Adipocyte (in vitro differentiated cells): Measurements from ENCODE around the gene CARD6.
"Not testable (repeated sequence)": the region's sequence is repeated elsewhere in the genome, so short reads cannot be mapped to it uniquely, and the experiment has no call there.

Experiments
- DNase-seq: peaks from one replicate; pipeline ENCODE4 v3.0.0-alpha.2; 2015; ENCODE audit warnings: low read depth
- H3K27me3 ChIP-seq: replicated peaks from 2 replicates; pipeline ENCODE4 v1.7.0; 2013; ENCODE audit warnings: mild to moderate bottlenecking, low read length, moderate library complexity; ENCODE audit not compliant: control insufficient read depth, insufficient read depth
- H3K36me3 ChIP-seq: 2 replicates; pipeline ENCODE4 v1.7.0; 2013; ENCODE audit warnings: low read length, mild to moderate bottlenecking, moderate library complexity; ENCODE audit not compliant: control insufficient read depth, insufficient read depth, severe bottlenecking
- H3K4me1 ChIP-seq: 2 replicates; pipeline ENCODE4 v1.7.0; 2013; ENCODE audit warnings: mild to moderate bottlenecking, low read length, moderate library complexity; ENCODE audit not compliant: control insufficient read depth, insufficient read depth
- H3K4me3 ChIP-seq: 2 replicates; pipeline ENCODE4 v1.7.0; 2013; ENCODE audit warnings: mild to moderate bottlenecking, low read length, moderate library complexity
- H3K9ac ChIP-seq: 2 replicates; pipeline ENCODE4 v1.7.0; 2013; ENCODE audit warnings: mild to moderate bottlenecking, low read length, moderate library complexity
- H3K9me3 ChIP-seq: 2 replicates; pipeline ENCODE4 v1.7.0; 2013; ENCODE audit warnings: mild to moderate bottlenecking, low read length, moderate library complexity; ENCODE audit not compliant: control insufficient read depth

CARD6 gene, protein sequence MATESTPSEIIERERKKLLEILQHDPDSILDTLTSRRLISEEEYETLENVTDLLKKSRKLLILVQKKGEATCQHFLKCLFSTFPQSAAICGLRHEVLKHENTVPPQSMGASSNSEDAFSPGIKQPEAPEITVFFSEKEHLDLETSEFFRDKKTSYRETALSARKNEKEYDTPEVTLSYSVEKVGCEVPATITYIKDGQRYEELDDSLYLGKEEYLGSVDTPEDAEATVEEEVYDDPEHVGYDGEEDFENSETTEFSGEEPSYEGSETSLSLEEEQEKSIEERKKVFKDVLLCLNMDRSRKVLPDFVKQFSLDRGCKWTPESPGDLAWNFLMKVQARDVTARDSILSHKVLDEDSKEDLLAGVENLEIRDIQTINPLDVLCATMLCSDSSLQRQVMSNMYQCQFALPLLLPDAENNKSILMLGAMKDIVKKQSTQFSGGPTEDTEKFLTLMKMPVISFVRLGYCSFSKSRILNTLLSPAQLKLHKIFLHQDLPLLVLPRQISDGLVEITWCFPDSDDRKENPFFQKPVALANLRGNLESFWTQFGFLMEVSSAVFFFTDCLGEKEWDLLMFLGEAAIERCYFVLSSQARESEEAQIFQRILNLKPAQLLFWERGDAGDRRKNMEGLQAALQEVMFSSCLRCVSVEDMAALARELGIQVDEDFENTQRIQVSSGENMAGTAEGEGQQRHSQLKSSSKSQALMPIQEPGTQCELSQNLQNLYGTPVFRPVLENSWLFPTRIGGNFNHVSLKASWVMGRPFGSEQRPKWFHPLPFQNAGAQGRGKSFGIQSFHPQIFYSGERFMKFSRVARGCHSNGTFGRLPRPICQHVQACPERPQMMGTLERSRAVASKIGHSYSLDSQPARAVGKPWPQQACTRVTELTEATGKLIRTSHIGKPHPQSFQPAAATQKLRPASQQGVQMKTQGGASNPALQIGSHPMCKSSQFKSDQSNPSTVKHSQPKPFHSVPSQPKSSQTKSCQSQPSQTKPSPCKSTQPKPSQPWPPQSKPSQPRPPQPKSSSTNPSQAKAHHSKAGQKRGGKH

DNA sequence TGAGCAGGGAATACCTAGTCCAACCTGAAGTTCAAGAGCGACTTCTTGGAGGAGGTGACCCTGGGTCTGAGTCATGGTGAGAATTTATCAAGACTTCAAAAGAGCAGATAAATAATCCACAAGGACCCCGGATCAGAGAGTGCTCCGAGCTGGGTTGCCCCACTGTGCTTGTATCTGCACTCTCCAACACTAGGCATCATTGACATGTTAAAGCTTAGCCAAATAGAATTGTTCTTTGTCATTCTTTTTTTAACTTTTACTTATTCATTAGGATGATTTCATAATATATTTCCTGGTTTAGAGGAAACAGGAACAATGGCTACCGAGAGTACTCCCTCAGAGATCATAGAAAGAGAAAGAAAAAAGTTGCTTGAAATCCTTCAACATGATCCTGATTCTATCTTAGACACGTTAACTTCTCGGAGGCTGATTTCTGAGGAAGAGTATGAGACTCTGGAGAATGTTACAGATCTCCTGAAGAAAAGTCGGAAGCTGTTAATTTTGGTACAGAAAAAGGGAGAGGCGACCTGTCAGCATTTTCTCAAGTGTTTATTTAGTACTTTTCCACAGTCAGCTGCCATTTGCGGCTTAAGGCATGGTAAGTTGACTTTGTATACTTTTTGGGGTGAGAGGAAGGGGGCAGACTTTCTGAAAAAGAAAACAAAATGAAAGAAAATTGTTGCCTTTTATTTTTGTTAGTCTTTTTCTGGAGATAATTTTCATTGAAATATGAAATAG is at the start of gene CARD6:
Gene CARD6, plus strand, starts transcription at position 300 of the 738 bp plus-strand sequence. Its CDS starts 16 bp downstream, at position 316.
- H3K27me3 ChIP-seq: no peaks in the 10 kb centered on the region
- DNase-seq: peak; percentile 45
- H3K36me3 ChIP-seq: peaks cover 23% of the 10 kb centered on the region
- peak within 1 kb of the TSS; percentile 94 for H3K9ac ChIP-seq
- H3K4me1 ChIP-seq: peaks cover 28% of the 10 kb centered on the region
- peak within 1 kb of the TSS; percentile 87 for H3K4me3 ChIP-seq
- H3K9me3 ChIP-seq: no peaks in the 10 kb centered on the region

DNA sequence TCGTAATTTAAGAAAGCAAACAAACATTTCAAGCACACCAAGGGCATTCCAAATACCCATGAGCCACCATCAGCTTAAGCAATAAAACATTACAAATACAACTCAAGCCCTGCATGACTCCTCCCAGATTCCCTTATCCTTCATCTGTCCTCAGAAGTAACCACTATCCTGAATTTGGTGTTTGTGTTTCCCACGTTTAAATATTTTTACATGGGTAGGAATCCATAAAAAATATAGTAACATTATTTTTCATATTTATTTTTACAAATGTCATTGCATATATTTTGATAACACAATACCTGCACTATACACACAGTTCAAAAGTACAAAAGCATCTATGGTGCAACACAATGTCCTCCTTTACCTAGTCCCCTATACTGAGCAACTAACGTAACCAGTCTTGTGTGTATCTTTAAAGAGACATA is 49.4 kb upstream of the CARD6 start:
- Histone ChIP-seq H3K27me3 (no peaks in the 10 kb centered on the region), H3K36me3 (peaks cover 8% of the 10 kb centered on the region), H3K4me3 (peak overlapping the region; percentile 61)

DNA sequence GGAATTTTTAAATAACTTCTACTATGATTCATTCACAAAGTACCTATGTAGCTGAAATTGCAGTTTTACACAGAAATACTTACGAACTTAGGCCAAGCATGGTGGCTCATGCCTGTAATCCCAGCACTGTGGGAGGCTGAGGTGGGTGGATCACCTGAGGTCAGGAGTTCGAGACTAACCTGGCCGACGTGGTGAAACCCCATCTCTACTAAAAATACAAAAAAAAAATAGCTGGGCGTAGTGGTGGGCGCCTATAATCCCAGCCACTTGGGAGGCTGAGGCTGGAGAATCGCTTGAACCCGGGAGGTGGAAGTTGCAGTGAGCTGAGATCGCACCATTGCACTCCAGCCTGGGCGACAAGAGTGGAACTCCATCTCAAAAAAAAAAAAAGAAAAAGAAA is 48.5 kb upstream of the CARD6 start:
- H3K9ac ChIP-seq, DNase-seq, H3K4me3 ChIP-seq, H3K27me3 ChIP-seq, H3K36me3 ChIP-seq, H3K9me3 ChIP-seq: not testable (repeated sequence)
- H3K4me1 ChIP-seq: peaks cover 44% of the 10 kb centered on the region

More for the DNA sequence above, 49.4 kb upstream of the CARD6 start:
- peaks cover 44% of the 10 kb centered on the region for H3K4me1 ChIP-seq
- H3K9ac ChIP-seq: peak overlapping the region; percentile 53
- H3K9me3 ChIP-seq: no peaks in the 10 kb centered on the region
- DNase-seq: peak; percentile 40

DNA sequence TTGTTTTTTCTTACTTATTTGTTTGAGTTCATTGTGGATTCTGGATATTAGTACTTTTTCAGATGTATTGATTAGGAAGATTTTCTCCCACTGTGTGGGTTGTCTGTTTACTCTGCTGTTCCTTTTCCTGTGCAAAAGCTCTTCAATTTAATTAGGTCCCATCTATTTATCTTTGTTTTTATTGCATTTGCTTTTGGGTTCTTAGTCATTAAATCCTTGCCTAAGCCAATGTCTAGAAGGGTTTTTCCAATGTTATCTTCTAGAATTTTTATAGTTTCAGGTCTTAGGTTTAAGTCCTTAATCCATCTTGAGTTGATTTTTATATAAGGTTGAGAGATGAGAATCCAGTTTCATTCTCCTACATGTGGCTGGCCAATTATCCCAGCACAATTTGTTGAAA is 46.8 kb upstream of the CARD6 start:
- H3K4me1 ChIP-seq: peaks cover 45% of the 10 kb centered on the region
- H3K9me3 ChIP-seq, H3K9ac ChIP-seq, H3K4me3 ChIP-seq, DNase-seq, H3K36me3 ChIP-seq, H3K27me3 ChIP-seq: not testable (repeated sequence)

DNA sequence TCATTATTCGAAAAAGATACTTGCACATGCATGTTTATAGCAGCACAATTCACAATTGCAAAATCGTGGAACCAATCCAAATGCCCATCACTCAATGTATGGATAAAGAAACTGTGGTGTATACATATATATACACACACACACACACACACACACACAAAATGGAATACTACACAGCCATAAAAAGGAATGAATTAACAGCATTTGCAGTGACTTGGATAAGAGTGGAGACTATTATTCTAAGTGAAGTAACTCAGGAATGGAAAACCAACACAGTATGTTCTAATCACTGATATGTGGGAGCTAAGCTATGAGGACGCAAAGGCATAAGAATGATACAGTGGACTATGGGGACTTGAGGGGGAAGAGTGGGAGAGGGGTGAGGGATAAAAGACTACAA is 46.3 kb upstream of the CARD6 start:
- H3K9ac ChIP-seq, DNase-seq, H3K9me3 ChIP-seq, H3K27me3 ChIP-seq, H3K36me3 ChIP-seq, H3K4me3 ChIP-seq: not testable (repeated sequence)
- H3K4me1 ChIP-seq: peaks cover 45% of the 10 kb centered on the region

DNA sequence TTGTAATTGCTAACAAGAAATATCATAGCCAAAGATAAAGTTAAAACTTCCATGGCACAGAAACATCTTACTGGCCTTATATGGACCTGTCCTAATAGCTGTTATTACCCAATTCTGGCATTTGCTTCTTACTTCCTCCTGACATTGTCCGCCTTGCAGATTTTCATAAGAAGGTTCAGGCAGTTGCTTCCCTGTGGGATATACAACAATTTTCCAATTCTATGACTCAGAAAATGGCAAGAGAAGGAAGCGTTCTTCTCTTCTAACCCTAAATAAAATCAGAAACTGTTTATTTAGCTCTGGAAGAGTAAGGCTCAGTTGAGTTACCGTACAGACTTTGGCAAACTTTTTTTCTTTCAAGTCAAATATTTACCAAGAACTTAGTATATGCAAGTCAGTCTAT is 44.7 kb upstream of the CARD6 start:
- H3K4me3 ChIP-seq: peak overlapping the region; percentile 92
- no peaks in the 10 kb centered on the region for H3K9me3 ChIP-seq
- peak; percentile 71 for DNase-seq
- H3K4me1 ChIP-seq: peaks cover 31% of the 10 kb centered on the region
- no peaks in the 10 kb centered on the region for H3K36me3 ChIP-seq
- peak overlapping the region; percentile 92 for H3K9ac ChIP-seq
- H3K27me3 ChIP-seq: no peaks in the 10 kb centered on the region

DNA sequence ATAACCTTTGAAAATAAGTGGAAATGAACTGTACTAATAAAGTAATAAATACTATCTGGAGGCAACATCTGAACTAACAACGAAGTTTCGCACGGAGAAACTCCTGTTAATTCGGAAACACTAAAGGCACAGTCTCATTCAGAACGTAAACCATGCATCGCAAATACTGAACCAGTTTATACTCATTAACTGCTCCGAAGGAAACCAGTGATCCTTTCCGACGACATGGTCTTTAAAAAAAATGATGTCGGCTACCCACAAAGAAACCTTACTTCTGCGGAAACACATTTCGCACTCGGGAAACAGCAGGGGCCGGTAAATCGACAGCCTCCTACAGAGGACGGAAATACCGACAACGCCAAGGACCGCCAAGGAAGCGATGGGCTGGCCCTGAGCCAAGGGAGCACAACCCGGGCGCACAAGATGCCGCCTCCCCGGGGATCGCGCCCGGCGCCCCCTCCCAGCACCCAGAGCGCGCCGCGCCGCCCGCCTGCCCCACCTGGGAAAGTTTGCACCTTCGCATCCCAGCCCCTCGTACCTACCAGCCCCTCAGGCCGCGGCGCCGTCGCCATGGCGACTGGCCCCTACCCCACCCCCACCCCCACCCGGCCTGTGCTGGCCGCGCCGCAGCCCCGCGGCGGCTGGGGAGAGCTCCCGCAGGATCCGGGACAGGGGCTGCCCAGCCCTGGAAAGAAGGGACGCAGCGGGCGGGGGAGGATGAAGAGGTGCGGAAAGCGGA is 43.7 kb upstream of the CARD6 start:
- no peaks in the 10 kb centered on the region for H3K36me3 ChIP-seq
- H3K9me3 ChIP-seq: no peaks in the 10 kb centered on the region
- H3K9ac ChIP-seq: peak overlapping the region; percentile 92
- peaks cover 21% of the 10 kb centered on the region for H3K4me1 ChIP-seq
- no peaks in the 10 kb centered on the region for H3K27me3 ChIP-seq
- peak; percentile 79 for DNase-seq
- peak overlapping the region; percentile 92 for H3K4me3 ChIP-seq

DNA sequence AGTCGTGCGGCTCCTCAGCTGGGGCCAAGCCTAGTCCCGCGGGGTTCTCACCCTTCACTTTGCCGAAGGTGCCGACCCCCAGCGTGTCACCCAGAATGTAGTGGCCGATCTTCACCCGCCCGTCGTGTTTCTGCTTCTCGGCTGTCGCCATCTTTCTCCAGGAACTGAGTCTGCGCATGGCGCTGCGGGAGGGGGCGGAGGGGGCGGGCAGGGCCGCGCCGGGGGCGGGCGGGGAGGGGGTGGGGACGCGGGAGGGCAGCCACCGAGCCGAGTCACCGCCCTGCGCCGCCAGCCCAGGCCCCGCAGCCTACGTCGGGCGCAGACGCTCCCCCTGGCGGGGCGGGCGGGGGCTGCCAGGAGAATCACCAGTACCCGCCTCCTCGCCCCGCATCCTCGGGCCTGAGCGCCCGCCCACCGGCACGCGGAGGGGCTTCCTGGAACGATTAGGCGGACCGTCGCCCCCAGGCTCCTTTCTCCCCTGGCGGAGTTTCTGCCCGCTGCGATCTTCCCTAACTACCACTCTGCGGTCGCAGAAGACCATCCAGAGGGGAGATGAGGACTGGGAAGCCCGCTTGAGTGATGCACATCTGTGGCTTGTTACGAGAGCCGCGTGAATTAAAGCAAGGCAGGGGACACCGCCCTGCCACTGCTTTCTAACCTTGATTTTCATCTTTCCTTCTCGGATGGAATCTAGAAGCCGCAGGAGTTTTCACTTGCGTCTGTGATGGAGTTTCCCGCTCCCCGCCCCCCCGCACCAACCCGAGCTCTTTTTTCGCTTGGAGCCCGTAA is 43.0 kb upstream of the CARD6 start, which contains the start of gene PRKAA1:
Gene PRKAA1, minus strand, starts transcription at position 363 of the 789 bp plus-strand sequence. Its CDS starts 185 bp downstream, at position 178.
- peaks cover 21% of the 10 kb centered on the region for H3K4me1 ChIP-seq
- H3K36me3 ChIP-seq: no peaks in the 10 kb centered on the region
- H3K27me3 ChIP-seq: no peaks in the 10 kb centered on the region
- H3K4me3 ChIP-seq: peak within 1 kb of the TSS; percentile 97
- H3K9ac ChIP-seq: peak within 1 kb of the TSS; percentile 93
- DNase-seq: peak; percentile 96
- H3K9me3 ChIP-seq: no peaks in the 10 kb centered on the region

DNA sequence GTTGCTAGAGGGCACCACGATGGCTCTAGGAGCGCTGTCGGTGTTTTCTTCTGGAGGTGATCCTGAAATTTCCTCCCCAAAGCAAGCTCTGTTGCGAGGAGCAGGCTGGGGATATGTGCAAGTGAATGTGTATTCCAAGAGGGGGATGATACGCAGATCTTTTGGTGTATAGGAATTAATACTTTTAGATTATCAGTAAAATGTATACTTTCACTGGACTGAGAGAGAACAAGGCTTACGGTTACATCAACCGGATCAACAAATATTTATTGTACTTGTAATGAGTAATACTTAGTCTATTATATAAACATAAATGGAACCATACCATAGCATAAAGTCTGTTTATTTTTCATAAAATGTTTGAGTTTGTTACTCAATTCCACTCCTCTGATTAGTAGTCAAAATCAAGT is 42.4 kb upstream of the CARD6 start:
- Histone ChIP-seq H3K4me1 (peaks cover 21% of the 10 kb centered on the region), H3K27me3 (no peaks in the 10 kb centered on the region), H3K9me3 (no peaks in the 10 kb centered on the region), H3K4me3 (peak overlapping the region; percentile 97), H3K9ac (peak overlapping the region; percentile 93), H3K36me3 (no peaks in the 10 kb centered on the region)
- peak; percentile 86 for DNase-seq
